K562 (cell line): ENCODE measurements around the gene SUGT1. TPM values are rescaled to one million over a fixed set of nuclear protein-coding genes. Genes with fewer than 3 reads are reported as not detected.
"Not testable (repeated sequence)": the region's sequence is repeated elsewhere in the genome, so short reads cannot be mapped to it uniquely, and the experiment has no call there.

Experiments
- ATAC-seq: fragments of 200-7000 bp; cut with Tn5 transposase; 3 replicates; pipeline ENCODE4 v1.9.1; 2020; ENCODE audit warnings: moderate library complexity
- BruUV-seq: library from RNA; stranded (reverse); fragments of 400-500 nt; replicated peaks from 2 replicates; lab custom pipeline; 2021; lab: Mats Ljungman, UMichigan
- CTCF ChIA-PET: fragments of 300-600 bp; formaldehyde crosslinking; extraction: SDS; loops from one replicate; lab custom pipeline; 2021; ENCODE audit warnings: low intra/inter-chr PET ratio; lab: Yijun Ruan, JAX
- POLR2A ChIA-PET: fragments of 300-600, 350-650 bp; sonication (Branson Sonifier 250); formaldehyde crosslinking; extraction: SDS; loops from one replicate; lab custom pipeline; 2021; ENCODE audit warnings: antibody characterized with exemption, inconsistent platforms; lab: Yijun Ruan, JAX
- DNase-seq, 4 experiments: peaks; one replicate each; pipeline versions ENCODE4 v3.0.0 to v3.0.0-alpha.2; 2011 to 2018; ENCODE audit warnings: low spot score in 3 of 4, mixed read lengths in 3 of 4; ENCODE audit errors: extremely low read depth in 1 of 4
- FAIRE-seq: peaks from 2 replicates; lab custom pipeline; 2011; peaks lifted over from hg19 to GRCh38; lab: Jason Lieb, UNC
- H2AFZ ChIP-seq: 2 replicates; pipeline ENCODE4 v1.6.0; 2011; ENCODE audit warnings: low read depth, low read length, control low read depth, inconsistent platforms
- H3K27ac ChIP-seq: fragments of 200-600 bp; 3 replicates; pipeline ENCODE4 v1.8.0; 2011; ENCODE audit warnings: low read depth, mild to moderate bottlenecking, control low read depth, inconsistent platforms, low read length, moderate library complexity, mixed read lengths; ENCODE audit errors: extremely low read depth
- H3K27me3 ChIP-seq, 2 experiments: fragments of 300-600 bp in 1 of 2; 2 replicates in 1 of 2; 3 replicates in 1 of 2; pipeline versions ENCODE4 v1.6.0 to v1.8.0; 2011; ENCODE audit warnings: inconsistent platforms in 2 of 2, low read length in 2 of 2, mild to moderate bottlenecking in 1 of 2, mixed read lengths in 1 of 2, moderate library complexity in 1 of 2; ENCODE audit not compliant: control insufficient read depth in 2 of 2, insufficient read depth in 2 of 2
- H3K36me3 ChIP-seq: fragments of 300-600 bp; 3 replicates; pipeline ENCODE4 v1.8.0; 2011; ENCODE audit warnings: mild to moderate bottlenecking, low read length, inconsistent platforms; ENCODE audit not compliant: control insufficient read depth, insufficient read depth
- H3K4me1 ChIP-seq, 2 experiments: fragments of 200-600 bp in 1 of 2; replicated peaks in 1 of 2; 2 replicates in 1 of 2; 3 replicates in 1 of 2; pipeline versions ENCODE4 v1.5.1 to v1.8.0; 2011; ENCODE audit warnings: inconsistent platforms in 2 of 2, low read length in 2 of 2, mild to moderate bottlenecking in 1 of 2, mixed read lengths in 1 of 2, moderate library complexity in 1 of 2; ENCODE audit not compliant: control insufficient read depth in 2 of 2, insufficient read depth in 2 of 2
- H3K4me2 ChIP-seq: 2 replicates; pipeline ENCODE4 v1.6.1; 2011; ENCODE audit warnings: low read length, control low read depth, inconsistent platforms, mixed read lengths; ENCODE audit not compliant: insufficient read depth
- H3K4me3 ChIP-seq: fragments of 200-600 bp; sonication (generic), shearing (Covaris generic); 2 replicates; pipeline ENCODE4 v1.5.1; 2016; ENCODE audit warnings: control low read depth, inconsistent platforms
- H3K79me2 ChIP-seq: fragments of 200-600 bp; 3 replicates; pipeline ENCODE4 v1.8.0; 2011; ENCODE audit warnings: low read length, inconsistent platforms; ENCODE audit not compliant: control insufficient read depth, insufficient read depth
- H3K9ac ChIP-seq, 2 experiments: 2 replicates each; pipeline versions ENCODE4 v1.6.0 to v1.6.1; 2011; ENCODE audit warnings: low read depth in 2 of 2, low read length in 2 of 2, control low read depth in 1 of 2, inconsistent platforms in 1 of 2, mild to moderate bottlenecking in 1 of 2, mixed read lengths in 1 of 2; ENCODE audit not compliant: insufficient read depth in 1 of 2
- H3K9me1 ChIP-seq: one replicate; pipeline ENCODE4 v1.6.0; 2011; ENCODE audit warnings: inconsistent platforms, mild to moderate bottlenecking, low read length, moderate library complexity; ENCODE audit not compliant: control insufficient read depth, insufficient read depth
- H3K9me3 ChIP-seq: replicated peaks from 2 replicates; pipeline ENCODE4 v1.5.1; 2011; ENCODE audit warnings: low read depth, low read length, inconsistent platforms; ENCODE audit not compliant: control insufficient read depth, insufficient read depth
- H4K20me1 ChIP-seq: replicated peaks from 2 replicates; pipeline ENCODE4 v1.6.1; 2011; ENCODE audit warnings: low read length, inconsistent platforms, mixed read lengths; ENCODE audit not compliant: control insufficient read depth, insufficient read depth
- FOXA3 ChIP-seq, 2 experiments: fragments of 450-650 bp in 1 of 2; sonication (generic) in 1 of 2; formaldehyde crosslinking; IDR thresholded peaks in 1 of 2; conservative IDR thresholded peaks in 1 of 2; 2 replicates each; pipeline versions ENCODE4 v1.4.0 to v1.8.0; 2020 to 2022; ENCODE audit warnings: mild to moderate bottlenecking in 2 of 2, missing genetic modification reagents in 1 of 2
- FOXK2 ChIP-seq, 2 experiments: fragments of 450-650 bp; IDR thresholded peaks in 1 of 2; conservative IDR thresholded peaks in 1 of 2; 2 replicates each; pipeline ENCODE4 v1.6.1; 2016; ENCODE audit warnings: low read depth in 2 of 2, mild to moderate bottlenecking in 1 of 2
- NFE2 ChIP-seq: IDR thresholded peaks from 2 replicates; pipeline ENCODE4 v1.6.1; 2014; ENCODE audit warnings: antibody characterized with exemption, low read depth
- WGBS: fragments of 100-300 bp; shearing (Covaris generic); methylation state at CpG from one replicate; pipeline ENCODE4 v1.1.6; 2016; ENCODE audit warnings: low coverage, mixed read lengths; ENCODE audit not compliant: insufficient coverage; ENCODE audit errors: missing lambda C conversion rate; 5-methylcytosine and 5-hydroxymethylcytosine counted together
- in situ Hi-C: fragments of 300-500 bp; cut with MboI; formaldehyde crosslinking; loops from 4 replicates; pipeline ENCODE4 v1.15.0; 2018; ENCODE audit warnings: inconsistent platforms, mixed read lengths
- intact Hi-C: fragments of 100-400 bp; cut with micrococcal nuclease; formaldehyde crosslinking; loops from 2 replicates; pipeline ENCODE4 v1.14.2; 2022
- polyA plus RNA-seq, 8 experiments: library from polyadenylated mRNA; depleted of rRNA in 4 of 8; stranded (reverse) in 5 of 8; unstranded in 3 of 8; fragments of >200 nt; fragmentation: Nextera tagmentation in 2 of 8; fragmentation: Illumina TruSeq in 1 of 8; extraction: Ambion mirVana in 2 of 8; extraction: Trizol in 1 of 8; gene quantifications; 2 replicates each; pipeline versions ENCODE4 v1.2.1 to v1.2.3, GENCODE V29; 2011 to 2014; ENCODE audit warnings: inconsistent platforms in 1 of 8, missing spikeins in 1 of 8
- total RNA-seq, 7 experiments: library from RNA; depleted of rRNA in 6 of 7; stranded (reverse); fragments of >200 nt in 6 of 7; fragmentation: Illumina TruSeq in 2 of 7; extraction: Trizol in 2 of 7; gene quantifications; 2 replicates each; pipeline versions ENCODE4 v1.2.1 to v1.2.3, GENCODE V29; 2011 to 2021; ENCODE audit warnings: low replicate concordance in 1 of 7

Gene SUGT1
- total and polyA plus RNA-seq, 9 of the 15 experiments (the other 6 are each of a cell fraction or from before 2014, with no cell fraction given), result 38.1 to 67.1 (median 53.8) TPM

DNA sequence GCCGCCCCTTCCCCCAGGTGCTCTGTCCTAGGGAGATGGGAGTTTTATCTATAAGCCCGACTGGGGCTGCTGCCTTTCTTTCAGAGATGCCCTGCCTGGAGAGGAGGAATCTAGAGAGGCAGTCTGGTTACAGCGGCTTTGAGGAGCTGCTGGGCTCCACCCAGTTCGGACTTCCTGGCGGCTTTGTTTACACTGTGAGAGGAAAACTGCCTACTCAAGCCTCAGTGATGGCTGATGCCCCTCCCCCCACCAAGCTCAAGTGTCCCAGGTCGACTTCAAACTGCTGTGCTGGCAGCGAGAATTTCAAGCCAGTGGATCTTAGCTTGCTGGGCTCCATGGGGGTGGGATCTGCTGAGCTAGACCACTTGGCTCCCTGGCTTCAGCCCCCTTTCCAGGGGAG lies 68.3 kb downstream of the SUGT1 start:
- DNase-seq (peak in 1 of 4 experiments; percentile 51), ATAC-seq (peak; percentile 83)
- H3K27ac ChIP-seq, in situ Hi-C loops, H3K27me3 ChIP-seq, intact Hi-C loops, H3K9ac ChIP-seq, H3K79me2 ChIP-seq, BruUV-seq, H3K4me2 ChIP-seq, H3K4me1 ChIP-seq, H4K20me1 ChIP-seq, H3K4me3 ChIP-seq, FAIRE-seq, H3K9me3 ChIP-seq, CTCF ChIA-PET, H3K9me1 ChIP-seq, POLR2A ChIA-PET, H3K36me3 ChIP-seq: not testable (repeated sequence)
- TF ChIP-seq FOXK2 (conservative IDR thresholded peaks at IDR 0.05 in 1 of 2, IDR thresholded peaks at IDR 0.05 in 1 of 2; ENCODE audit: low read depth in 2 of 2) (peak; percentile 37 to 54; a peak in 2 of 4 replicates), NFE2 (peak; percentile 19; the same call in 1 of the 2 replicates), FOXA3 (CRISPR knock-in tag; conservative IDR thresholded peaks at IDR 0.05 in 1 of 2, IDR thresholded peaks at IDR 0.05 in 1 of 2) (0 out of 4 replicates have a peak, but pooled peaks have one; percentile 36 to 51)
- peak overlapping the region; percentile 68; the same call in 1 of the 2 replicates for H2AFZ ChIP-seq
- WGBS, result 0% methylated on average over 4 of the region's 7 CpGs

DNA sequence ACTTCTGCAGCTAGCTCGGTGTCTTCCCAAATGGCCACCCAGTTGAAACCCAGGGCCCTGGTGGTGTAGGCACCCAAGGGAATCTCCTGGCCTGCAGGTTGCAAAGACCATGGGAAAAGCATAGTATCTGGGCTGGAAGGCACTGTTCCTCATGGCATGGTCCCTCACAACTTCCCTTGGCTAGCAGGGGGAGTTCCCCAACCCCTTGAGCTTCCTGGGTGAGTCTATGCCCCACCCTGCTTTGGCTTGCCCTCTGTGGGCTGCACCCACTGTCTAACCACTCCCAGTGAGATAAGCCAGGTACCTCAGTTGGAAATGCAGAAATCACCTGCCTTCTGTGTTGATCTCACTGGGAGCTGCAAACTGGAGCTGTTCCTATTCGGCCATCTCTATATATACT lies 68.7 kb downstream of the SUGT1 start:
- H3K9me3 ChIP-seq, H3K9ac ChIP-seq, H4K20me1 ChIP-seq, intact Hi-C loops, BruUV-seq, H3K27ac ChIP-seq, DNase-seq, H3K4me3 ChIP-seq, H3K4me1 ChIP-seq, H3K79me2 ChIP-seq, H3K36me3 ChIP-seq, H3K9me1 ChIP-seq, H3K4me2 ChIP-seq, H3K27me3 ChIP-seq, in situ Hi-C loops, CTCF ChIA-PET, FAIRE-seq: not testable (repeated sequence)
- ATAC-seq, result peak; percentile 32; the same call in 1 of the 3 replicates
- POLR2A ChIA-PET, result interaction anchor here (1.2 kb wide), 1 partner anchor 19 kb away, joined by 3 read pairs; no protein-coding TSS in a partner anchor
- WGBS, result 10% methylated on average over 1 of the region's 2 CpGs
- H2AFZ ChIP-seq, result peak overlapping the region; percentile 68; the same call in 1 of the 2 replicates
